ENCODE data around the gene PAMR1.

DNA sequence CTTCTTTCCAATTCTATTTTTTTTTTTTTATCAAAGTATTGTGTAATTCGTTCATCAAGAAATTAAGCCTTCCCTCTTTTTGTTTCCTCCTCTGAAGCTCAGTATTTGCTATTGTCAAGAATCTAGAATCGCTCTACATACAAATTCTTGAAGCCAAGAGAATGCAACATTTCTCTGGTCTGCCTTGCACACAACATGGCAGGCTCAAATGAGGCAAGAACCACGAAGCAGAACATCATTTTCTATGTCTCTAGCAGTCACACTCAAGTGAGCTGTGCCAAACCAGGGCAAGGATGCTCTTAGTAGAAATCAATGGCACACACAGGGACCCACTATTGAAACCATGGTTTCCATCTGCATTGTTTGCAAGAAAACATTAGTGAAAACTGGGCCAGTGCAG, 59.4 kb downstream of the PAMR1 start:
- TF ChIP-seq, protein P1, sequence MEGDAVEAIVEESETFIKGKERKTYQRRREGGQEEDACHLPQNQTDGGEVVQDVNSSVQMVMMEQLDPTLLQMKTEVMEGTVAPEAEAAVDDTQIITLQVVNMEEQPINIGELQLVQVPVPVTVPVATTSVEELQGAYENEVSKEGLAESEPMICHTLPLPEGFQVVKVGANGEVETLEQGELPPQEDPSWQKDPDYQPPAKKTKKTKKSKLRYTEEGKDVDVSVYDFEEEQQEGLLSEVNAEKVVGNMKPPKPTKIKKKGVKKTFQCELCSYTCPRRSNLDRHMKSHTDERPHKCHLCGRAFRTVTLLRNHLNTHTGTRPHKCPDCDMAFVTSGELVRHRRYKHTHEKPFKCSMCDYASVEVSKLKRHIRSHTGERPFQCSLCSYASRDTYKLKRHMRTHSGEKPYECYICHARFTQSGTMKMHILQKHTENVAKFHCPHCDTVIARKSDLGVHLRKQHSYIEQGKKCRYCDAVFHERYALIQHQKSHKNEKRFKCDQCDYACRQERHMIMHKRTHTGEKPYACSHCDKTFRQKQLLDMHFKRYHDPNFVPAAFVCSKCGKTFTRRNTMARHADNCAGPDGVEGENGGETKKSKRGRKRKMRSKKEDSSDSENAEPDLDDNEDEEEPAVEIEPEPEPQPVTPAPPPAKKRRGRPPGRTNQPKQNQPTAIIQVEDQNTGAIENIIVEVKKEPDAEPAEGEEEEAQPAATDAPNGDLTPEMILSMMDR (IDR thresholded peaks at IDR 0.05 in 2 of 3, conservative IDR thresholded peaks at IDR 0.05 in 1 of 3; ENCODE audit: control insufficient read depth in 2 of 3, extremely low read depth in 1 of 3, insufficient read depth in 1 of 3, low read depth in 3 of 3, low read length in 3 of 3) = no peak
- TF ChIP-seq ESRRA (IDR thresholded peaks at IDR 0.05; ENCODE audit: low read length) (no peak), TARDBP (IDR thresholded peaks at IDR 0.05; ENCODE audit: borderline replicate concordance) (no peak), RAD21 (IDR thresholded peaks at IDR 0.05; ENCODE audit: insufficient read depth, low read depth, low read length) (no peak), ETV6 (conservative IDR thresholded peaks at IDR 0.05 in 1 of 2, IDR thresholded peaks at IDR 0.05 in 1 of 2; ENCODE audit: borderline replicate concordance in 1 of 2, low read depth in 1 of 2) (no peak), GABPA (IDR thresholded peaks at IDR 0.05; ENCODE audit: low read depth) (no peak), EP300 (IDR thresholded peaks at IDR 0.05; ENCODE audit: borderline replicate concordance in 1 of 2, control insufficient read depth in 1 of 2, low read depth in 2 of 2, low read length in 2 of 2) (no peak), NFYB (IDR thresholded peaks at IDR 0.05; ENCODE audit: insufficient read depth, low read depth, low read length) (no peak), POLR2AphosphoS5 (IDR thresholded peaks at IDR 0.05; ENCODE audit: low read length) (no peak), NR2C1 (IDR thresholded peaks at IDR 0.05) (no peak), CHD4 (IDR thresholded peaks at IDR 0.05) (no peak), JUNB (IDR thresholded peaks at IDR 0.05) (no peak)
